ENCODE data around the gene FYB1. TPM values are rescaled to one million over a fixed set of nuclear protein-coding genes. Genes with fewer than 3 reads are reported as not detected.

The FYB1 gene
- total and polyA plus RNA-seq, 2 donors (not counting 1 experiment from before 2014, with no cell fraction given): not detected

DNA sequence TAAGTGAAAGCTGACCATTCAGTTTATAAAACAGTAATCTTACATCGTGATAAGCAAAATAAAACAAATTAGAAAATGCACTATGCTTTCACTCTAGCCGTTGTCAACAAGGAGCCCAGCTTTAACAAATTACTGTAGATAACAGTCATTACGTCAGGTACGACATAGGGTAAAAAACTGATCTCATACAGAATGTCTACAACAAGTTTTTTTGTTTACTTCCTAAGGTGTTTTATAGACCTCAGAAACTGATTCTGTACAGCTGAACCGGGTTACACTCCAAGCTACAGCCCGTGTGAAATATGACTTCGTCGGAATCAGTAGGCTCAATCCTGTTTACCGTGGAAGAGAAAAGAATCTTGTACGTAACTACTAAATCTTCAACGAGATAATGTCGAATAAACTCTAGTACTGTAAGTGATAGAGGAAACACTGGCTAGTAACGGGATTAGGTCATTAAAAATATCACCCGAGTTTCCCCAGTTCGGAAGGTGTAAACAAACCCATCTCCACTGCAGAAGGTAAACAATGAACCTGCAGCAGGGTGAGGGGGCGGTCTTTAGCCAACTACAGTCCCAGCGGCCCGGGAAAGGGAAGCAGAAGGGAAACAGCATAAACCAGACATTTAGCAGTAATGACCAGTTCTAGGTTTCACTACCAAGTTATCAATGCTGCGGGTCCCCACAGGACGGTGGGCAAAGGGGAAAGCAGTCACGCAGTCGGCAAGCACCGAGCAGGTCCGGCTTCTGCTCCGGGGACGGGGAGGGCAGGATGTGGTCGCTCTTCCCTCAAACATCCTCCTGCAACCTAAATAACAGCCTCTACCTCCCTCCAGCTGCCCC is 146.2 kb downstream of the FYB1 start:
- Histone ChIP-seq H2AFZ (ENCODE audit: low read length) (peak overlapping the region; percentile 68), H3K36me3 (ENCODE audit: control insufficient read depth, insufficient read depth, low read length) (no peaks in the 10 kb centered on the region), H3K27me3 (ENCODE audit: control insufficient read depth, insufficient read depth, low read length) (no peaks in the 10 kb centered on the region), H4K20me1 (ENCODE audit: control insufficient read depth, extremely low read depth, insufficient read depth, low read length) (no peaks in the 10 kb centered on the region), H3K4me2 (ENCODE audit: extremely low read depth, insufficient read depth, low read length) (peak overlapping the region; percentile 76), H3K9ac (ENCODE audit: insufficient read depth, low read length) (peak overlapping the region; percentile 99), H3K4me1 (ENCODE audit: control insufficient read depth, extremely low read depth, insufficient read depth, low read length) (peaks cover 3% of the 10 kb centered on the region), H3K9me3 (ENCODE audit: control insufficient read depth, insufficient read depth, low read depth, low read length) (no peaks in the 10 kb centered on the region), H3K4me3 (replicated peaks in 1 of 4; ENCODE audit: control extremely low read depth in 1 of 4, insufficient read depth in 1 of 4, low read depth in 3 of 4, low read length in 4 of 4) (peak overlapping the region; percentile 62 to 97 (median 90)), H3K79me2 (ENCODE audit: control insufficient read depth, insufficient read depth, low read length) (peaks cover 52% of the 10 kb centered on the region), H3K27ac (ENCODE audit: insufficient read depth, low read length) (peak overlapping the region; percentile 93)
- no peak for TF ChIP-seq EZH2 (IDR thresholded peaks at IDR 0.05; ENCODE audit: low read length, missing control alignments)
- no peak for TF ChIP-seq CTCF (conservative IDR thresholded peaks at IDR 0.05 in 1 of 2, IDR thresholded peaks at IDR 0.05 in 1 of 2; ENCODE audit: low read depth in 1 of 2, low read length in 2 of 2)
- peak; percentile 50 to 52 for DNase-seq (ENCODE audit: low read depth in 2 of 2)

DNA sequence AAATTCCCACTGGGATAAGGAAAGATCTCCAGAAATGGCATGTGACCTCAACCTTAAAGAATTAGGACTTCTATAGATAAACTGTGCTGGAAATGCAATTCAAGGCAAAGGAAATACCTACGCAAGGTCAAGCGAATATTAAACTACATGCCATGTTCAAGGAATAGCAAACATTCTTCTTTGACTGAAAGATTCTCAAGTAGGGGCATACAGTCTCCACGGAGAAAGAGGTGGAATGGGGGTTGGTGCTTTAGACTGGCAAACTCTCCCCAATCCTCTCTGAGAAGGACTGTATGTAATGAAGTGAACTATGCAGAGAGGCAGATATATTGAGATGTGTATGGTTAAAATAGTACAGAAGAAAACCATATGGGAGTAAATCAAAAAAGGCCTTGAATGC is 151.3 kb downstream of the FYB1 start:
- Histone ChIP-seq H3K27ac (ENCODE audit: insufficient read depth, low read length) (no peak overlapping the region), H3K36me3 (ENCODE audit: control insufficient read depth, insufficient read depth, low read length) (no peaks in the 10 kb centered on the region), H3K27me3 (ENCODE audit: control insufficient read depth, insufficient read depth, low read length) (no peaks in the 10 kb centered on the region), H3K4me3 (replicated peaks in 1 of 4; ENCODE audit: control extremely low read depth in 1 of 4, insufficient read depth in 1 of 4, low read depth in 3 of 4, low read length in 4 of 4) (no peak overlapping the region), H3K9me3 (ENCODE audit: control insufficient read depth, insufficient read depth, low read depth, low read length) (no peaks in the 10 kb centered on the region), H3K4me2 (ENCODE audit: extremely low read depth, insufficient read depth, low read length) (no peak overlapping the region), H2AFZ (ENCODE audit: low read length) (no peak overlapping the region), H3K4me1 (ENCODE audit: control insufficient read depth, extremely low read depth, insufficient read depth, low read length) (no peaks in the 10 kb centered on the region), H3K9ac (ENCODE audit: insufficient read depth, low read length) (no peak overlapping the region), H4K20me1 (ENCODE audit: control insufficient read depth, extremely low read depth, insufficient read depth, low read length) (no peaks in the 10 kb centered on the region), H3K79me2 (ENCODE audit: control insufficient read depth, insufficient read depth, low read length) (peaks cover 79% of the 10 kb centered on the region)
- no peak for DNase-seq (ENCODE audit: low read depth in 2 of 2)
- TF ChIP-seq CTCF (conservative IDR thresholded peaks at IDR 0.05 in 1 of 2, IDR thresholded peaks at IDR 0.05 in 1 of 2; ENCODE audit: low read depth in 1 of 2, low read length in 2 of 2) (no peak), EZH2 (IDR thresholded peaks at IDR 0.05; ENCODE audit: low read length, missing control alignments) (no peak)

GRCh38 chr5:39064450-39064849 is 154.9 kb downstream of the FYB1 start:
- DNase-seq (ENCODE audit: low read depth in 2 of 2): no peak
- H2AFZ ChIP-seq (ENCODE audit: low read length): no peak overlapping the region
- H3K27ac ChIP-seq (ENCODE audit: insufficient read depth, low read length): no peak overlapping the region
- H3K9ac ChIP-seq (ENCODE audit: insufficient read depth, low read length): no peak overlapping the region
- H3K4me1 ChIP-seq (ENCODE audit: control insufficient read depth, extremely low read depth, insufficient read depth, low read length): no peaks in the 10 kb centered on the region
- TF ChIP-seq CTCF (conservative IDR thresholded peaks at IDR 0.05 in 1 of 2, IDR thresholded peaks at IDR 0.05 in 1 of 2; ENCODE audit: low read depth in 1 of 2, low read length in 2 of 2) (no peak), EZH2 (IDR thresholded peaks at IDR 0.05; ENCODE audit: low read length, missing control alignments) (no peak)
- no peaks in the 10 kb centered on the region for H3K36me3 ChIP-seq (ENCODE audit: control insufficient read depth, insufficient read depth, low read length)
- H3K79me2 ChIP-seq (ENCODE audit: control insufficient read depth, insufficient read depth, low read length): peaks cover 66% of the 10 kb centered on the region
- no peak overlapping the region for H3K4me3 ChIP-seq (replicated peaks in 1 of 4; ENCODE audit: control extremely low read depth in 1 of 4, insufficient read depth in 1 of 4, low read depth in 3 of 4, low read length in 4 of 4)
- no peaks in the 10 kb centered on the region for H3K27me3 ChIP-seq (ENCODE audit: control insufficient read depth, insufficient read depth, low read length)
- H4K20me1 ChIP-seq (ENCODE audit: control insufficient read depth, extremely low read depth, insufficient read depth, low read length): no peaks in the 10 kb centered on the region
- no peak overlapping the region for H3K4me2 ChIP-seq (ENCODE audit: extremely low read depth, insufficient read depth, low read length)
- H3K9me3 ChIP-seq (ENCODE audit: control insufficient read depth, insufficient read depth, low read depth, low read length): no peaks in the 10 kb centered on the region

Measured in fibroblast of lung (primary cell).